H1 (cell line): ENCODE results near the gene AIFM3. TPM values are rescaled to one million over a fixed set of nuclear protein-coding genes. Genes with fewer than 3 reads are reported as not detected.

ENCODE experiments used
- CHD7 ChIP-seq: fragments of 300-600 bp; sonication (generic); IDR thresholded peaks from 2 replicates; pipeline ENCODE4 v1.7.1; 2012; ENCODE audit warnings: low read length, moderate library complexity, mild to moderate bottlenecking, inconsistent platforms; ENCODE audit not compliant: insufficient replicate concordance
- polyA plus RNA-seq, 7 experiments: library from polyadenylated mRNA; depleted of rRNA in 3 of 7; stranded (reverse) in 5 of 7; unstranded in 2 of 7; fragments of >200 nt in 5 of 7; fragments of 200-250 nt in 2 of 7; gene quantifications; 1 replicate in 5 of 7; 2 replicates in 1 of 7; 4 replicates in 1 of 7; pipeline versions ENCODE4 v1.2.1 to v1.2.3, GENCODE V29; 2011 to 2013; ENCODE audit warnings: missing spikeins in 2 of 7, mixed read lengths in 2 of 7
- total RNA-seq: library from RNA; stranded (reverse); fragmentation: NEBNext Ultra II Directional; extraction: Animal tissue kit (Norgen Biotek cat#: 25700); gene quantifications from 2 replicates; pipeline ENCODE4 v1.2.1, GENCODE V29; 2021

Gene AIFM3
- total and polyA plus RNA-seq, 2 of the 8 experiments (the other 6 are each of a cell fraction or from before 2014, with no cell fraction given) = 0.86 to 1.4 TPM

- TF ChIP-seq CHD7 = no peak
These were observed 18.6 kb upstream of the AIFM3 start (continued) for GRCh38 chr22:20948450-20948849.
